Activated naive CD4-positive, alpha-beta T cell treated with Interleukin-2 at 50 U/mL for 16 hours (primary cell): ENCODE data around the gene UBE2G1.
"Not testable (repeated sequence)": the region's sequence is repeated elsewhere in the genome, so short reads cannot be mapped to it uniquely, and the experiment has no call there.

Experiments
- DNase-seq: peaks from one replicate; pipeline ENCODE4 v3.0.0-alpha.2; 2020

UBE2G1 gene

GRCh38 chr17:4295686-4296085 is 70.8 kb downstream of the UBE2G1 start:
- no peak for DNase-seq

- no peak for DNase-seq
Measured at GRCh38 chr17:4293572-4293971, 72.9 kb downstream of the UBE2G1 start.

- DNase-seq = no peak
Measured at GRCh38 chr17:4287710-4288109, 78.8 kb downstream of the UBE2G1 start.

GRCh38 chr17:4276514-4276913 is 90.0 kb downstream of the UBE2G1 start:
- no peak for DNase-seq

GRCh38 chr17:4272972-4273368 is 93.5 kb downstream of the UBE2G1 start:
- no peak for DNase-seq

- no peak for DNase-seq
Measured at GRCh38 chr17:4272213-4272971, 94.1 kb downstream of the UBE2G1 start.

GRCh38 chr17:4270736-4271135 is 95.7 kb downstream of the UBE2G1 start:
- no peak for DNase-seq

GRCh38 chr17:4269915-4270314 is 96.6 kb downstream of the UBE2G1 start:
- DNase-seq = no peak

- no peak for DNase-seq
Measured at GRCh38 chr17:4267402-4267801, 99.1 kb downstream of the UBE2G1 start.

GRCh38 chr17:4266550-4266949 is 99.9 kb downstream of the UBE2G1 start:
- no peak for DNase-seq

- peak; percentile 98 for DNase-seq
Measured at GRCh38 chr17:4263282-4264215, 102.9 kb downstream of the UBE2G1 start, which contains the start of gene ANKFY1. Gene ANKFY1 (minus strand): TSS chr17:4263979. CDS start chr17:4263941, 38 bp downstream.

- DNase-seq = no peak
Measured at GRCh38 chr17:4262703-4263102, 103.8 kb downstream of the UBE2G1 start.

GRCh38 chr17:4261452-4261851 is 105.0 kb downstream of the UBE2G1 start:
- no peak for DNase-seq

- no peak for DNase-seq
Measured at GRCh38 chr17:4258867-4259266, 107.6 kb downstream of the UBE2G1 start.

GRCh38 chr17:4256952-4257351 is 109.5 kb downstream of the UBE2G1 start:
- no peak for DNase-seq

- DNase-seq = not testable (repeated sequence)
Measured at GRCh38 chr17:4255271-4255670, 111.2 kb downstream of the UBE2G1 start.

- DNase-seq = no peak
Measured at GRCh38 chr17:4250887-4251286, 115.6 kb downstream of the UBE2G1 start.

GRCh38 chr17:4249452-4250029 is 116.9 kb downstream of the UBE2G1 start:
- DNase-seq = no peak

- DNase-seq = no peak
Measured at GRCh38 chr17:4248504-4249277, 117.8 kb downstream of the UBE2G1 start.

GRCh38 chr17:4247971-4248388 is 118.5 kb downstream of the UBE2G1 start:
- no peak for DNase-seq

GRCh38 chr17:4247361-4247970 is 119.0 kb downstream of the UBE2G1 start:
- no peak for DNase-seq

GRCh38 chr17:4246674-4247073 is 119.8 kb downstream of the UBE2G1 start:
- no peak for DNase-seq
